ENCODE data around the gene RABL2B. TPM values are rescaled to one million over a fixed set of nuclear protein-coding genes. Genes with fewer than 3 reads are reported as not detected.

Gene RABL2B
- total RNA-seq, 1 experiment from 2014 or later = 19.0 TPM

- no peak within 1 kb of the TSS for H4K91ac ChIP-seq (ENCODE audit: insufficient read length, low read depth, low read length)
- Mint-ChIP-seq H3K4me1 (peaks cover 0 to 5% of the 10 kb centered on the region in 2 experiments; a peak in 3 of 4 replicates), H3K27ac (no peak within 1 kb of the TSS), H3K4me3 (no peak within 1 kb of the TSS), H3K27me3 (ENCODE audit: low read depth) (peaks cover 98% of the 10 kb centered on the region), H3K36me3 (ENCODE audit: insufficient read depth in 1 of 3, low read depth in 3 of 3) (no peaks in the 10 kb centered on the region), H3K9me3 (no peaks in the 10 kb centered on the region)
- no peak within 1 kb of the TSS for H2BK15ac ChIP-seq (ENCODE audit: low read depth, low read length)
- no peak within 1 kb of the TSS for H3K27ac ChIP-seq (ENCODE audit: insufficient read length, low read depth, low read length)
- no peak within 1 kb of the TSS for H3K56ac ChIP-seq (ENCODE audit: insufficient read length, low read depth, low read length)
- no peak within 1 kb of the TSS for H2BK120ac ChIP-seq (ENCODE audit: low read depth, low read length, poor library complexity, severe bottlenecking)
- no peak within 1 kb of the TSS for H4K8ac ChIP-seq (replicated peaks; ENCODE audit: insufficient read length, low read depth, low read length)
- no peak within 1 kb of the TSS for H3K4me2 ChIP-seq (ENCODE audit: insufficient read depth, insufficient read length, low read length)
- no peaks in the 10 kb centered on the region for H3K79me1 ChIP-seq (ENCODE audit: insufficient read depth, low read depth, low read length, poor library complexity, severe bottlenecking)
- H3T11ph ChIP-seq (ENCODE audit: low read length) = no peak within 1 kb of the TSS
- peaks cover 14% of the 10 kb centered on the region for H3K27me3 ChIP-seq (ENCODE audit: insufficient read depth, low read length)
- no peak within 1 kb of the TSS for H2BK12ac ChIP-seq (ENCODE audit: insufficient read length, low read depth, low read length)
- H3K23me2 ChIP-seq (ENCODE audit: insufficient read length, low read depth, low read length, poor library complexity, severe bottlenecking) = no peaks in the 10 kb centered on the region
- H3K18ac ChIP-seq (ENCODE audit: insufficient read length, low read depth, low read length) = no peak within 1 kb of the TSS
- no peak within 1 kb of the TSS for H2AFZ ChIP-seq (ENCODE audit: low read length)
- H3K23ac ChIP-seq (ENCODE audit: insufficient read length, low read depth, low read length) = no peak within 1 kb of the TSS
- H3K14ac ChIP-seq (ENCODE audit: insufficient read depth, low read length) = no peak within 1 kb of the TSS
- no peak within 1 kb of the TSS for H3K9ac ChIP-seq (ENCODE audit: extremely low read depth, insufficient read length, low read length)
- no peak for TF ChIP-seq CTCF (conservative IDR thresholded peaks at IDR 0.05)
- no peak within 1 kb of the TSS for H3K4ac ChIP-seq (ENCODE audit: low read depth, low read length)
- no peak within 1 kb of the TSS for H4K5ac ChIP-seq (ENCODE audit: insufficient read length, low read depth, low read length)
- no peaks in the 10 kb centered on the region for H3K9me3 ChIP-seq (ENCODE audit: control insufficient read depth, low read depth, low read length)
- no peaks in the 10 kb centered on the region for H4K20me1 ChIP-seq (ENCODE audit: control insufficient read depth, insufficient read depth, insufficient read length)
- H2BK20ac ChIP-seq (ENCODE audit: low read depth, low read length, poor library complexity, severe bottlenecking) = no peak within 1 kb of the TSS
- no peak for DNase-seq
- no peak within 1 kb of the TSS for H2BK5ac ChIP-seq (ENCODE audit: insufficient read length, low read length)
- H3K79me2 ChIP-seq (ENCODE audit: insufficient read depth, low read length) = no peaks in the 10 kb centered on the region
- no peaks in the 10 kb centered on the region for H3K4me1 ChIP-seq (ENCODE audit: insufficient read depth, low read length)
- no peak within 1 kb of the TSS for H2AK5ac ChIP-seq (ENCODE audit: insufficient read length, low read length)
- no CpG with 5 or more reads among the region's 13 CpGs for WGBS (ENCODE audit: extremely low coverage, insufficient read length, low lambda C conversion rate)
These were observed 45.4 kb downstream of the RABL2B start, which contains the start of gene ACR for GRCh38 chr22:50737728-50738648. Gene ACR, plus strand, starts transcription at chr22:50738204. Its CDS starts 32 bp downstream, at chr22:50738236.
